Uterus (tissue), 2 donors: ENCODE measurements around the gene SUPT4H1.

ENCODE experiments used
- CTCF ChIP-seq, 4 experiments: fragments of 200-600 bp in 2 of 4; fragments of 450-650 bp in 2 of 4; sonication (generic) in 2 of 4; IDR thresholded peaks; one replicate each; pipeline ENCODE4 v1.5.1; 2016 to 2019; ENCODE audit warnings: antibody characterized with exemption in 4 of 4, mild to moderate bottlenecking in 2 of 4, moderate library complexity in 1 of 4
- POLR2A ChIP-seq, 2 donors: fragments of 450-650 bp; IDR thresholded peaks; one replicate each; pipeline ENCODE4 v1.6.1; 2016; ENCODE audit warnings: antibody characterized with exemption in 2 of 2, mild to moderate bottlenecking in 1 of 2, moderate library complexity in 1 of 2

GRCh38 chr17:58314706-58315015 is 37.3 kb downstream of the SUPT4H1 start:
- TF ChIP-seq CTCF (IDR thresholded peaks at IDR 0.05) (no peak), POLR2A (IDR thresholded peaks at IDR 0.05) (no peak)
